CD4-positive, alpha-beta T cell treated with Interleukin-10 for 1 hour (primary cell): Measurements from ENCODE around the gene KIDINS220.
"Not testable (repeated sequence)": the region's sequence is repeated elsewhere in the genome, so short reads cannot be mapped to it uniquely, and the experiment has no call there.

ENCODE experiments used
- DNase-seq: peaks from one replicate; pipeline ENCODE4 v3.0.0-alpha.2; 2020

Gene KIDINS220

DNA sequence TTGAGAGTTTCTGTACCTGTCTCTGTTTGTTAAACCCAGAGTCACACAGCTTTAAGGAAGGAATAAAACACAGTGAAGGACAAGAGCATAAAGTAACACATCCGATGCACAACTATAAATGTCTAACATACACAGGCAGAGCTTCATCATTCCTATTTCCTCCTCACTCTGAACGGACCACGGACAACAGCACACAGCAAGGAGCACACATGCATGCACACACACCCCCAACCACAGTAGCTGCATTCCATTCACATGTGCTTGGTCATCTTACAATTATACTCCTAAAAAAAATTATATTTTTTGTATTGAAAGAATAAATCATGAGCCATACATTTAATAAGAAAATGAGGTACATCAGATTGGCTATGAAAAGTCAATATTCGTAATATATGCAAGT is 97.3 kb downstream of the KIDINS220 start:
- DNase-seq, result no peak

DNA sequence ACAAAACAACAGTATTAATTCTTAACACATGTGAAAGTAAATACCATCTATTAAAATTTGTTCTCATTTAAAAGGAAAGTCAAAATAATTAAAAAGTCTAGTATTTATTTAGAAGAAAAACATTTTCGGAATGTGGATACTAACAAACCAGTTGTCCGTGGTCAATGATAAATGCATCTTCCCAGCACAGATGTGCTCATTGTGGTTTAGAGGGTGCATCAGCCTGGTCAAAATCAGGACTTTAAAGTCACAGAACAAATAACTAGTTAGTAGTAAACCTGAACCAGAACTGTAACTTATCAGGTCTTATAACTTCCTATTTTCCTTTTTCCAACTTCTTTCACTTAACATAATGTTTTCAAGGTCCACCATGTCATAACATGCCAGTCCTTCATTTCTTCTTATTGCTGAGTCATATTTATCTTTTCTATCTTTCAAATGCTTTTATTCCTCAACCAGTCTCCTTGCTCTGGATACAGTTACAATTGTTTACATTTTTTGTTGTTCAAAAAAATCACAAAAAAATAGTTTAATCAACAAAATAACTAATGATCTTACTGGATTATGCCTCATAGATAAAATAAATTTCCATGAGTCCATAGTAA is 99.7 kb downstream of the KIDINS220 start:
- DNase-seq, result no peak

GRCh38 chr2:8732601-8733000 is 104.8 kb downstream of the KIDINS220 start:
- DNase-seq, result no peak

- no peak for DNase-seq
Observed at GRCh38 chr2:8729939-8730338, 107.5 kb downstream of the KIDINS220 start.

DNA sequence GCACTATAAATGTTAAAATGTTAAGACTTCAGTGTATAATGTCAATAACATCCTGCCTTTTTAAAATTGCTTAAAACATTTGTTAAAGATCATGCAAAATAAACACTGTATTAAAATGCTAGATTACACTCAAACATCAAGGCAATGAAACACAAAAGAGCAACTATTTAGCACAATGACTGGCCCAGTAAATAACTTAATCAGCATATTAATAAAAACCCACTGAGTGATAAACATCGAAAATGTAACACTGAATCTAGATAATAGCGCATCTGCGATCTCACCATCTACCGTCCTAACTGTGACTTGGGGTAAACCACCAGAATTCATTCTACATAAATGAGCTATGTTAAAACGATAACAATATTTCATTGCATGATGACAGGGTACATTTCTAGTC is 108.3 kb downstream of the KIDINS220 start:
- not testable (repeated sequence) for DNase-seq

- no peak for DNase-seq
Observed at GRCh38 chr2:8728305-8729015, 109.0 kb downstream of the KIDINS220 start.

- DNase-seq, result no peak
Observed at GRCh38 chr2:8725838-8726237, 111.6 kb downstream of the KIDINS220 start.

GRCh38 chr2:8722986-8723385 is 114.4 kb downstream of the KIDINS220 start:
- DNase-seq, result no peak

DNA sequence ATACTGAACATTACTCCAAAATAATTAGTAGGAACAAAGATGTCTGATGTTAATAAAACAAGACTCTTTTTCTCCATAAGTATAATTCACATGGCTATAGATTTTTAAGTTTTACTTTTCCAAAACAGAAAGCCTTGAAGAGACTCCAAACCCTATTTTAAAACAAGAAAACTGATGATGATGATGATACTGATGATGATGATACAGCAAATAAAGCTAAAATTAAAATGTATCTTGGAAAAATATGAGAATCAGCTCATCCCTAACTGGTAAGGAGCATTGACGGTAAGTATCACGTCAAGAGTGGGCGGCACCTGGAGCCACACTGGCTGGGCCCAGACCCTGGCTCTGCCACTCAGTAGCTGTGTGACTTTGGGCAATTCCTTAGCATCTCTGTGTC is 116.0 kb downstream of the KIDINS220 start:
- DNase-seq, result no peak

DNA sequence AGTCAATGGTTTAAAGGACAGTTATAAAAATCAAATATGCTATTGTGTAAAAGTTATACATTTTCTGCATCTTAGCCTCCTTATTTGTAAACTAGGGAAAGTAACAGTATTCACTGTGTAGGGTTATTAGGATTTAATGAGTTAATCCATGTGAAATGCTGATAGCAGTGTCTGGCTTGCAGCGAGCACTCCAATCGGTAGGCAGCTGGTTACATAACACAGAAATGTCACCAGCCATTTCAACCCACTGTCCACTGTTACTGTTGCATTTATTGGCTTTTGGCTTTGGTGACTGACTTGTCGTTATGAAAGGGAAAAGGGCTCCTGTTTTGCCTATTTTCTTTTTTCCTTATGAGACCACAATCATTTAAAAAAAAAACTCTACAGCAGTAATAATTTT is 116.7 kb downstream of the KIDINS220 start:
- DNase-seq, result no peak

DNA sequence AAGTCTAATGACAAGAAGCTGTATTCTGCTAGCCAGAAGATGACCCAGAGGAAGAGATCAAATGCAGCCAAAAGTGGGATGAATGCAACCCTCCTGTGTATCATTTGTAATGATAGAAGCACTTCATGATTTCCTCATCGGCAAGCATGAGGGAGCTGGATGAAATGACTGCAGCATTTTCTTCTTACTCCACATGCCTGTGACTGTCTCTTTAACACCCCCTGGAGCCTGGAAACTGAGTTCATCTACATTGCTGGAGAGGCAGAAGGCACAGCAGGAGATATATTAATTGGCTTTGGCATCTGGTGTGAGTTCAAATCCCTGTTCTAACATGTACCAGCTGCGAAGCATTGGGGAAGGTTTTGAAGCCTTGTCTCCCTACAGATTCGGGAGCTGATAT is 117.9 kb downstream of the KIDINS220 start:
- no peak for DNase-seq

DNA sequence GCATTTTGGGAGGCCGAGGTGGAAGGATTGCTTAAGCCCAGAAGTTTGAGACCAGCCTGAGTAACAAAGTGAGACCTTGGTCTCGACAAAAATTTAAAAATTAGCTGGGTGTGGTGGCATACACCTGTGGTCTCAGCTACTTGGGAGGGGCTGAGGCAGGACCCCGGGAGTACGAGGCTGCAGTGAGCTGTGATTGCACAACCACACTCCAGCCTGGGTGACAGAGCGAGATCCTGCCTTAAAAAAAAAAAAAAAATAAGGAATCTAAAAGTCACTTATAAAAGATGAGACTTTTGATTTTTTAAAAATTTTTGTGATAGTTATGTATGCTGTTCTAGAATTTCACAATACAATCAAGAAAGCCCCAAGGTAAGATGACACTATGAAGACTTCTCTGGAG is 122.4 kb downstream of the KIDINS220 start:
- no peak for DNase-seq

DNA sequence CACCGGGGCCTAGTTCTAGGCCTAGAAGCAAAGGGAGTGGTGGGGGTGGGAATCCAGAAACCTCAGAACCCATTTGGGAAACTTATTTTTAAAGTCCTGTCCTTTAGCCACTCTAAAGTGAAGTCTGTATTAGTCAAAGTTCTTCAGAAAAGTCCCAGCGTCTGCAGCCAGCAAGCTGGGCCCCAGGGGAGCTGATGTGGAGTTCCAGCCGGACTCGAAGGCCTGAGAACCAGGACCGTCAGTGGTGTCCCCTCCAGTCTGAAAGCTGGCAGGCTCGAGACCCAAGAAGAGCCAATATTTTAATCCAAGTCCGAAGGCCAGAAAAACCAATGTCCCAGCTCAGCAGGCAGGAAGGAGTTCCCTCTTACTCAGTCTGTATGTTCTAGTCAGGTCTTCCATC is 123.1 kb downstream of the KIDINS220 start:
- no peak for DNase-seq

- DNase-seq, result no peak
Observed at GRCh38 chr2:8710951-8711350, 126.5 kb downstream of the KIDINS220 start.

DNA sequence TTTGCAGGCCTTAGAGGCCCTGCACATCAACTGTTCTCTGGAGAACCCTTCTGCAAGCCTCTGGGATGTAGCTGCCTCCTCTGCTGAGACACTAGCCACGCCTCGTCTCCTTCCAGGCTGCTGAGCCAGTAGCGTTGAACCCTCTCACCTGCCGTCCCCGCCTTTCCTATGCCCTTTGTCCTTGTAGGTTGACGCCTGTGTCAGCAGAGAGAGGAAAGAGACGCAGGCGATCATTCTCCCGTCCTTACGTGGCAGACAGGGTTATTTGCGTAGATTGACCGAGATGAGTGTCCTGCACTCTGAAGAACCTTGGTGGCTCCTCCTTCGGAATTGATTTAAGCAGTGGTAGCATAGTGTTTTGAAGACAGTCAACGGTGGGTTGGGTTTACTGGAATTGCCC is 127.8 kb downstream of the KIDINS220 start:
- DNase-seq, result no peak

- no peak for DNase-seq
Observed at GRCh38 chr2:8704906-8705305, 132.5 kb downstream of the KIDINS220 start.

- no peak for DNase-seq
Observed at GRCh38 chr2:8701681-8702379, 135.6 kb downstream of the KIDINS220 start.

- DNase-seq, result no peak
Observed at GRCh38 chr2:8699839-8700238, 137.6 kb downstream of the KIDINS220 start.

DNA sequence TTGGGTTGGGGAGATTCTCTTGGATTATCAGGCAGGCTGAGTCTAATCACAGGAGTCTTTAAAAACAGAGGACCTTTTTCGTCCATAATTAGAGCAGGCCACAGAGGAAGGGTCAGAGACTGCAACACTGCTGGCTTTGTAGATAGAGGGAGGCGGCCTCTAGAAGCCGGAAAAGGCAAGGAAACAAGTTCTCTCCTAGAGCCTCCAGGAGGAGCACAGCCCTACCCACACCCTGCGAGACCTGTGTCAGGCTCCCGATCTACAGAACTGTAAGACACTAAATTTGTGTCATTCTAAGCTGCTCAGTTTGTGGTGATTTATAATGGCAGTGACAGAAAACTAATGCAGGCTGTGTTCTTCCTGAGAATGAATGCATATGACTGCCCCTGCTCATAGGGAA is 140.2 kb downstream of the KIDINS220 start:
- DNase-seq, result no peak

DNA sequence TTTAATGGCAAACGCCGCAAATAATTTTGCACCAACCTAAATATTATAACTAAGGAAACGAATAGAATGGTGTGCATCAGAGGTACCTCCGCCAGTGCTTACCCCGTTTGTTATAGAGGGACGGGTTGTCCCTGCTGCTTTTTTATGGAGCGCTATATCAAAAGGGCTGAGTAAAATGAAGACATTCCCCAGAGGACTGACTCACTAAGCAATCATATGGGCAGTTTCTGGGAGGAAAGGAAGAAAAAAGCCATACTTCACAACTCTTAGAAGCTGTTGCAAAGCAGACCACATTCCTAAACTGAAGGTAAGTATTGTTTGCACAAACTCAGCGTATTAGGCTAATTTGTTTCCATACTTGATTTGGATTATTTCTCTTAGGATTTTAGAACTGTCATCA is 142.7 kb downstream of the KIDINS220 start:
- DNase-seq, result no peak

GRCh38 chr2:8693157-8693821 is 144.1 kb downstream of the KIDINS220 start:
- peak; percentile 19 for DNase-seq

DNA sequence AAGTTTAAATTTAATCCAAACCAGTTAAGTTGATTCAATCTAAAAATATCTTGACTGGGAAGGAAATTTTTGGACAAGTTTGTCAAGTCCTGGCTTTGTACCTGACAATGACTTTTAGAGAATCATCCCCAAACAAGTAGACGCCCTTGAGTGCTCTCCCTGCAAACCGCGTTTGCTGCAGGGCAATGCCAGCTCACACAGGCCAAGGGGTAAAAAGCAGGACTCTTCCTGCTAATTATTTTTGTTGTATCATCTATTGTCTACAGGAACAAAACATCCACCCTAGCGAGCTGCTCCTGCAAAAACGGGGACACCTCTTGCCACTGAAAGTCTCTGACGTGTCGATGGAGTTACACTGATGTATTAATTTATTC is 144.6 kb downstream of the KIDINS220 start:
- no peak for DNase-seq

DNA sequence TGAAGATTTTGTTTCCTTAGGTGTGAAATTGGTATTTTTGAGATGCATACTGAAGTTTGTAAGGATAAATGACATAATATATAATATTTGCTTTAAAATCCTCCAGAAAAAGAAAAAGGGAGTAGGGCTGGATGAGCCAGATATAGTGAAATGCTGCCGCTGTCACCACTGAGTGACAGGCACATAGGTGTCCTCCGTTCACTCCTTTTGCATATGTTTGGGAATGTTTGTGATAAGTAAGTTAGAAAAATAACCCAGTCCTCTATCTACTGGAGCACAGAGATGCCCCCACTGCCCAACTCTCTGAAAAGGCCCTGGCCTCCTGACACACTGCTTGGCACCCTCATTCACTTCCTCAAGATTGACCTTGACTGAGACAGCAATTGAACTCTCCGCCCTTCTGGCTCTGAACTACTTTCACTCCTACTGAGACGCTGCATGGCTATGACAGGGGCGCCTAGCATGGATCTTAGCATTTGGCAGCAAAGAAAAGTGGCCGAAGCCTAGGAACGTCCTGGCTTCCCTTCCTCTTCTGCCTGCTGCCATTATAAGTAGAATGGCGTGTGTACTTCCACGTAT is 145.5 kb downstream of the KIDINS220 start:
- no peak for DNase-seq
